ENCODE data around the gene RNF167. TPM values are rescaled to one million over a fixed set of nuclear protein-coding genes. Genes with fewer than 3 reads are reported as not detected.
A peak's percentile ranks its signal among the peaks of the same experiment; 100 is the strongest.

Gene RNF167
- total RNA-seq, 1 donor from 2014 or later: 97.5 TPM

DNA sequence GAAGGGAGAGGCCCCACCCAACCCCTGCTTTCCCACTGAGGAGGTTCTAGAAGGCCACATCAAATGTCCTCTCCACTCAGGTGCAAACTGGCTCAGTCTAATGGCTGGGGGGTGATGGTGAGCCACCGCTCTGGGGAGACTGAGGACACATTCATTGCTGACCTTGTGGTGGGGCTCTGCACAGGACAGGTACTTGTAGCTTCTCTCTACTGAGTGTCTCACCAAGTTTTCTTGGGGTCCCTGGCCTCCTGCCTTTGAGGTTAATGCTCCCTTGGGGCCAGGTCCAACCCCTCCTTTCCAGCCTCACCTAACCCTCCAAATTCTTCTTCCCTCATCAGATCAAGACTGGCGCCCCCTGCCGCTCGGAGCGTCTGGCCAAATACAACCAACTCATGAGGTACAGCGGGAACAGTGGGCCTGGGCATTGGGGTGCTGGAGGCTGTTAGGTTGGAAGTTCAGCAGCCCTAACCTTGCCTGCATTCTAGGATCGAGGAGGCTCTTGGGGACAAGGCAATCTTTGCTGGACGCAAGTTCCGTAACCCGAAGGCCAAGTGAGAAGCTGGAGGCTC is 16.5 kb downstream of the RNF167 start:
- Histone ChIP-seq H3K36me3 (peaks cover 33% of the 10 kb centered on the region), H3K4me1 (peaks cover 6% of the 10 kb centered on the region), H3K27me3 (ENCODE audit: low read depth) (no peaks in the 10 kb centered on the region), H3K27ac (no peak overlapping the region), H3K9me3 (no peaks in the 10 kb centered on the region), H3K4me3 (no peak overlapping the region)
- TF ChIP-seq, protein P1, sequence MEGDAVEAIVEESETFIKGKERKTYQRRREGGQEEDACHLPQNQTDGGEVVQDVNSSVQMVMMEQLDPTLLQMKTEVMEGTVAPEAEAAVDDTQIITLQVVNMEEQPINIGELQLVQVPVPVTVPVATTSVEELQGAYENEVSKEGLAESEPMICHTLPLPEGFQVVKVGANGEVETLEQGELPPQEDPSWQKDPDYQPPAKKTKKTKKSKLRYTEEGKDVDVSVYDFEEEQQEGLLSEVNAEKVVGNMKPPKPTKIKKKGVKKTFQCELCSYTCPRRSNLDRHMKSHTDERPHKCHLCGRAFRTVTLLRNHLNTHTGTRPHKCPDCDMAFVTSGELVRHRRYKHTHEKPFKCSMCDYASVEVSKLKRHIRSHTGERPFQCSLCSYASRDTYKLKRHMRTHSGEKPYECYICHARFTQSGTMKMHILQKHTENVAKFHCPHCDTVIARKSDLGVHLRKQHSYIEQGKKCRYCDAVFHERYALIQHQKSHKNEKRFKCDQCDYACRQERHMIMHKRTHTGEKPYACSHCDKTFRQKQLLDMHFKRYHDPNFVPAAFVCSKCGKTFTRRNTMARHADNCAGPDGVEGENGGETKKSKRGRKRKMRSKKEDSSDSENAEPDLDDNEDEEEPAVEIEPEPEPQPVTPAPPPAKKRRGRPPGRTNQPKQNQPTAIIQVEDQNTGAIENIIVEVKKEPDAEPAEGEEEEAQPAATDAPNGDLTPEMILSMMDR (IDR thresholded peaks at IDR 0.05): peak; percentile 34
- ATAC-seq (peak in 1 of 2 donors; percentile 7), DNase-seq (no peak)
- intact Hi-C loops (cut with DNase I): no loop called here

DNA sequence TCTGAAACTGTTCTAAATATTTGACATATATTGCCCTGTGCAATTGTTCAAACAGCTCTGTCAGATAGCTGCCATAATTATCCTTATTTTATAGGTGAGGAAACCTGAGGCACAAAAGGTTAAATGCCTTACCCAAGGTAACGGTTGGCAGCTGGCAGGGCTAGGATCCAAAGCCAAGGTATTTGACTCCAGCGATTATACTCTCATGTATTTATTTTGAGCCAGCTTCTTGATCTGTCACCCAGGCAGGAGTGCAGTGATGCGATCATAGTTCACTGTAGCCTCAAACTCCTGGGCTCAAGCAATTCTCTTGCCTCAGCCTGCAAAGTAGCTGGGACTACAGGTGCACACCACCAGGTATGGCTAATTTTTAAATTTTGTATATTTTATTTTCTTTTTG is 18.0 kb downstream of the RNF167 start:
- peaks cover 6% of the 10 kb centered on the region for H3K4me1 ChIP-seq
- no peak for DNase-seq
- H3K27me3 ChIP-seq (ENCODE audit: low read depth): no peaks in the 10 kb centered on the region
- peaks cover 33% of the 10 kb centered on the region for H3K36me3 ChIP-seq
- intact Hi-C loops (cut with DNase I): no loop called here
- no peak overlapping the region for H3K27ac ChIP-seq
- ATAC-seq: no peak
- no peak overlapping the region for H3K4me3 ChIP-seq
- TF ChIP-seq, protein P1 (IDR thresholded peaks at IDR 0.05): no peak
- no peaks in the 10 kb centered on the region for H3K9me3 ChIP-seq

DNA sequence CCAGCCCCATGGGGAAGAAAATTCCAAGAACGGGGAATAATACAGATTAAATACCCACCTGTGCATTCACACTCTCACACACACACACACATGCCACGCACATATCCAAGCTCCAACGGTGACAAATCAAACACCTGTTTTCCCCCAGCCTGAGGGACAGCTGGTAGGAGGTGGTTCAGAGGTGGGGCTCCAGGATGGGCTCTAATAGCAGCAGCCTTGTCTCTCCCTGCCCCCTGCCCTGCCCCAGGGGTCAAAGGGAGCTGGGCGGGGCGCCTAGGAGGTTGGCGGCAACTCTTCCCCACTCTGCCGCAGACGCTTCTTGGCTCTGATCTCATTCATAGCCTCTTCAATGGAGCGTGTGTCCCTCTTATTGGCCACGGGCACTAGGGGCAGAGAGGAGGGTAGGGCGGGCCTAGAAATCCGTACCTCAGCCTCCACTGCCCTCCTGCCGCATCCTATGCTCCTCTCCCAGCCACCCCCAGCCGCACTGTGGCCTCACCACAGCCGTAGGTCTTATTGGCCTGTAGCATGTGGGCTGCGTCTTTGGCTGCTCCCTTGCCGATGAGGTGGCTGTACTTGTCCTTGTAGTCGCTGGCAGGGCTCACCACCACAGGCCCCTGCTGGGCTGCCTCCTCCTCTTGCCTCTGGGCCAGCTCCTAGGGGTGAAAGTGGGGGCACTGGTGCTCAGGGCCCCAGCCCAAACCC is 19.3 kb downstream of the RNF167 start:
- TF ChIP-seq, protein P1 (IDR thresholded peaks at IDR 0.05): no peak
- no peaks in the 10 kb centered on the region for H3K27me3 ChIP-seq (ENCODE audit: low read depth)
- DNase-seq (no peak), ATAC-seq (no peak)
- H3K4me1 ChIP-seq: no peaks in the 10 kb centered on the region
- H3K4me3 ChIP-seq: no peak overlapping the region
- peaks cover 33% of the 10 kb centered on the region for H3K36me3 ChIP-seq
- intact Hi-C loops (cut with DNase I): no loop called here
- H3K9me3 ChIP-seq: no peaks in the 10 kb centered on the region
- H3K27ac ChIP-seq: no peak overlapping the region

DNA sequence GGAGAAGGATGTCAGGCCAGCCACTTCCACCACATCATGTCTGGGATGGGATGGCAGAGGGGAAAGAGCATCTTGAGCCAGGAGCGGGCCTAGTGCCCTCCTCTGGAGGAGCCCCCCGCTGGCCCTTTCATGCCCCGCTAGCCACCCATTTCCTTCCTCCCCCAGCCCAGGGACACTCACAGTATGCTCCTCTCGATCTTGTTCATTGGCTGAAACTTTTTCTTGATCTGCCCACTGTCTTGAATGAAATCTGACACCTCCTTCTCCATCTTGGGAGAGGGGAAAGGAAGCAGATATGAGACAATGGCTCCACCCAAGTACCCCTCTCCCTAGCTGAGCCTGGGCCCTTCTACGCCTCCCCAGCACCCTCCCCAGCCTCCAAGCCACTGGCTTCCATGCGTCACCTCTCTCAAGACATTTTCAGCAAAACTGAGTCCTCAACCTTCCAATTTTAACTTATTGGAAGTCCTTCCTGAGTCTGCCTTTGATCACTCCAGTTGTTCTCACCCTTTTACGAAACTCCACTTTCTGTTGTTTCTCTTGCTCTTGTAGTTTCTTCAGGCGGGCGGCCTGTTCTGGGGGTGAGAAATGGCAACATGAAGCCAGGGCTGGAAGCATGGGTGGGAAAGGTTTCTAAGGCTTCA is 20.3 kb downstream of the RNF167 start:
- Histone ChIP-seq H3K36me3 (peaks cover 33% of the 10 kb centered on the region), H3K27me3 (ENCODE audit: low read depth) (no peaks in the 10 kb centered on the region), H3K4me1 (peaks cover 3% of the 10 kb centered on the region), H3K27ac (no peak overlapping the region), H3K9me3 (no peaks in the 10 kb centered on the region), H3K4me3 (no peak overlapping the region)
- TF ChIP-seq, protein P1 (IDR thresholded peaks at IDR 0.05): no peak
- intact Hi-C loops (cut with DNase I): no loop called here
- DNase-seq: no peak
- ATAC-seq: no peak

DNA sequence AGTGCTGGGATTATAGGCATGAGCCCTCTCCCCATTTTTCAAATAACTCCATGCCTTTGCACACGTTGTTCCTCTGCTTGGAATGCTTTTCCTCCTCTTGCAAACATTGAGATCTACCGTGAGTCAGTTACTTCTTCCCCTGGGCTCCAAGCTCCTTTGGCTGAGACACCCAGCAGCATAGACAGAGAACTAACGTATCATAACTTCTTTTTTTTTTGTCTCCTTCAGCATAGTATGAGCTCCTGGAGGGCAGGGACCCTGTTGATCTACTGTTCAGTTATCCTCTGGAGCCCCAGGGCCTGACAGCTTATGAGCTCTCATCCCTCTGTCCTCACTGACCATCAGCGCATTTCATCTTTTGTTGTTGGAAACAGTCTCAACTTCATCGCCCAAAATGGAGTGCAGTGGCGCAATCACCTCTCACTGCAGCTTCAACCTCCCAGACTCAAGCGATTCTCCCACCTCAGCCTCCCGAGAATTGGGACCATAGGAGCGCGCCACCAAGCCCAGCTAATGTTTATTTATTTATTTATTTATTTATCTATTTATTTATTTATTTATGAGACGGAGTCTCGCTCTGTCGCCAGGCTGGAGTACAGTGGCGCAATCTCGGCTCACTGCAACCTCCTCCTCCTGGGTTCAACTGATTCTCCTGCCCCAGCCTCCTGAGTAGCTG is 25.4 kb downstream of the RNF167 start:
- no peaks in the 10 kb centered on the region for H3K27me3 ChIP-seq (ENCODE audit: low read depth)
- ATAC-seq: no peak
- H3K36me3 ChIP-seq: peaks cover 22% of the 10 kb centered on the region
- TF ChIP-seq, protein P1 (IDR thresholded peaks at IDR 0.05): no peak
- intact Hi-C loops (cut with DNase I): no loop called here
- no peak overlapping the region for H3K27ac ChIP-seq
- H3K4me3 ChIP-seq: peak overlapping the region; percentile 94
- no peak for DNase-seq
- no peaks in the 10 kb centered on the region for H3K9me3 ChIP-seq
- H3K4me1 ChIP-seq: peaks cover 39% of the 10 kb centered on the region
